ENCODE measurements around the gene CDKN2AIP.

The CDKN2AIP gene

DNA sequence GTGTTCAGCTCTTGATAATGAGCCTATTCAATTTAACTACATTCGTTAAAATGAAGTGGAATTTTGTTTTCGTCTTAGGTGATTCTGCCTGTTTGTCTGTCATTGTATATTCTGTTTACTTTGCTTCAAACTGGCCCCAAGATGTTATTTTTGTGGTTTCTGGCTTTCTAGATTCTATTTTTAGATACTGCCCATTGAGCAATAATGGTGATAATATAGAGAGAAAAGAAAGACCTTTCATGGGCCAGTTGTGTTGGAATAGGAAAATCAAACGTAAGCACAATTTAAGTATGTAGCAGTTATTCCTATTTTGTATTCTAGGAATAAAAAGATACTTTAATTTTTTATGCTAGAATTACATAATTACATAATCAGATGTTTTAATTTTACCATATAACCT lies 4.0 kb downstream of the CDKN2AIP start:
- no peak overlapping the region for H3K4me3 ChIP-seq (ENCODE audit: low read depth, low read length, poor library complexity, severe bottlenecking)
- H3K27ac ChIP-seq (ENCODE audit: low read depth, low read length, poor library complexity, severe bottlenecking): no peak overlapping the region

GRCh38 chr4:183449193-183449882 lies 4.9 kb downstream of the CDKN2AIP start:
- Histone ChIP-seq H2AFZ (ENCODE audit: low read length) (no peak overlapping the region), H3K9ac (ENCODE audit: low read length) (no peak overlapping the region), H3K27ac (ENCODE audit: low read depth, low read length, poor library complexity, severe bottlenecking) (no peak overlapping the region), H3K4me2 (ENCODE audit: low read length) (no peak overlapping the region), H3K36me3 (ENCODE audit: insufficient read depth, low read length) (peaks cover 52% of the 10 kb centered on the region), H3K27me3 (ENCODE audit: insufficient read depth, low read length) (no peaks in the 10 kb centered on the region), H3K4me1 (ENCODE audit: insufficient read depth, low read length, severe bottlenecking) (peaks cover 33% of the 10 kb centered on the region), H3F3A (ENCODE audit: insufficient read depth, low read length) (peaks cover 8% of the 10 kb centered on the region), H3K79me2 (ENCODE audit: insufficient read depth, low read length) (peaks cover 19% of the 10 kb centered on the region), H3K4me3 (ENCODE audit: low read depth, low read length, poor library complexity, severe bottlenecking) (no peak overlapping the region), H3K9me3 (ENCODE audit: low read length) (no peaks in the 10 kb centered on the region), H3K9me2 (ENCODE audit: low read depth, low read length) (no peaks in the 10 kb centered on the region), H4K20me1 (ENCODE audit: insufficient read depth, low read length) (peaks cover 5% of the 10 kb centered on the region; the same call in 1 of the 2 replicates)
- TF ChIP-seq EZH2 (IDR thresholded peaks at IDR 0.05; ENCODE audit: borderline replicate concordance, low read length): no peak
- no peak for TF ChIP-seq CTCF (IDR thresholded peaks at IDR 0.05; ENCODE audit: low read length)

More for the DNA sequence above, 4.0 kb downstream of the CDKN2AIP start:
- Histone ChIP-seq H3K4me1 (ENCODE audit: insufficient read depth, low read length, severe bottlenecking) (peaks cover 38% of the 10 kb centered on the region), H3K4me2 (ENCODE audit: low read length) (no peak overlapping the region), H3K9ac (ENCODE audit: low read length) (no peak overlapping the region), H3F3A (ENCODE audit: insufficient read depth, low read length) (peaks cover 8% of the 10 kb centered on the region), H4K20me1 (ENCODE audit: insufficient read depth, low read length) (peaks cover 5% of the 10 kb centered on the region; the same call in 1 of the 2 replicates), H3K9me2 (ENCODE audit: low read depth, low read length) (no peaks in the 10 kb centered on the region), H3K36me3 (ENCODE audit: insufficient read depth, low read length) (peaks cover 52% of the 10 kb centered on the region), H3K79me2 (ENCODE audit: insufficient read depth, low read length) (peaks cover 19% of the 10 kb centered on the region), H2AFZ (ENCODE audit: low read length) (no peak overlapping the region), H3K9me3 (ENCODE audit: low read length) (no peaks in the 10 kb centered on the region), H3K27me3 (ENCODE audit: insufficient read depth, low read length) (no peaks in the 10 kb centered on the region)
- TF ChIP-seq CTCF (IDR thresholded peaks at IDR 0.05; ENCODE audit: low read length): no peak
- no peak for TF ChIP-seq EZH2 (IDR thresholded peaks at IDR 0.05; ENCODE audit: borderline replicate concordance, low read length)

DNA sequence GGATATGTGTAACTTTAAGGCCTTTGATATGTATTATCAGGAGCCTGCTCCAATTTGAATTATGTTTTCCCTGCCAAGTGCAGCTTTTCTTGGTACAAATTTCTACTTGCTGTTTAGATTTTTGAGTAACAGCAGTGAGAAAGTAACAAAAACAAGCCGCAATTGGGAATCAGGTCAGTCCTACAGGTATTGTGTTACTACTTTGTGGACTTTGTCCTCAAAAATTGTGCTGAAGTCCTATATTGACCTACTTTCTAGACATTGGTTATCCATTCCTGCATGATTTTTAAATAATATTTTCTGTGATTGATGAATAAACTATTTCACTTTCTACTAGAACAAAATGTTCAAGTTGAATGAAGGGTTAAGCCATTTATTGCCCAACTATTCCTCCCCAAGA lies 5.7 kb downstream of the CDKN2AIP start:
- Histone ChIP-seq H3K79me2 (ENCODE audit: insufficient read depth, low read length) (peaks cover 18% of the 10 kb centered on the region), H3K4me1 (ENCODE audit: insufficient read depth, low read length, severe bottlenecking) (peaks cover 33% of the 10 kb centered on the region), H3K9ac (ENCODE audit: low read length) (no peak overlapping the region), H3F3A (ENCODE audit: insufficient read depth, low read length) (peaks cover 8% of the 10 kb centered on the region), H3K9me2 (ENCODE audit: low read depth, low read length) (no peaks in the 10 kb centered on the region), H3K27me3 (ENCODE audit: insufficient read depth, low read length) (no peaks in the 10 kb centered on the region), H4K20me1 (ENCODE audit: insufficient read depth, low read length) (peaks cover 5% of the 10 kb centered on the region; the same call in 1 of the 2 replicates), H3K9me3 (ENCODE audit: low read length) (no peaks in the 10 kb centered on the region), H3K4me2 (ENCODE audit: low read length) (no peak overlapping the region), H3K4me3 (ENCODE audit: low read depth, low read length, poor library complexity, severe bottlenecking) (no peak overlapping the region), H3K36me3 (ENCODE audit: insufficient read depth, low read length) (peaks cover 52% of the 10 kb centered on the region), H2AFZ (ENCODE audit: low read length) (no peak overlapping the region), H3K27ac (ENCODE audit: low read depth, low read length, poor library complexity, severe bottlenecking) (no peak overlapping the region)
- no peak for TF ChIP-seq EZH2 (IDR thresholded peaks at IDR 0.05; ENCODE audit: borderline replicate concordance, low read length)
- no peak for TF ChIP-seq CTCF (IDR thresholded peaks at IDR 0.05; ENCODE audit: low read length)

Data from OCI-LY1 (cell line).